Ascending aorta (tissue), 2 donors: Measurements from ENCODE around the gene MAN2A1. TPM values are rescaled to one million over a fixed set of nuclear protein-coding genes. Genes with fewer than 3 reads are reported as not detected.

Experiments
- DNase-seq, 2 donors: peaks; one replicate each; pipeline ENCODE4 v3.0.0-alpha.2; 2019; ENCODE audit warnings: low spot score in 2 of 2
- H3K27ac ChIP-seq, 2 donors: fragments of 200-600 bp; sonication (generic); one replicate each; pipeline ENCODE4 v1.5.1; 2016 to 2017; ENCODE audit warnings: mild to moderate bottlenecking in 1 of 2
- H3K27me3 ChIP-seq: fragments of 200-600 bp; sonication (generic); one replicate; pipeline ENCODE4 v1.5.1; 2017
- H3K36me3 ChIP-seq, 2 donors: fragments of 200-600 bp; sonication (generic); one replicate each; pipeline ENCODE4 v1.5.1; 2016
- H3K4me1 ChIP-seq, 2 donors: fragments of 200-600 bp; sonication (generic); one replicate each; pipeline ENCODE4 v1.5.1; 2016 to 2017; ENCODE audit warnings: mild to moderate bottlenecking in 1 of 2
- H3K4me3 ChIP-seq, 2 donors: fragments of 200-600 bp; sonication (generic); one replicate each; pipeline ENCODE4 v1.5.1; 2016 to 2017; ENCODE audit warnings: mild to moderate bottlenecking in 1 of 2
- H3K9me3 ChIP-seq, 2 donors: fragments of 200-600 bp; sonication (generic); one replicate each; pipeline ENCODE4 v1.5.1; 2016
- CTCF ChIP-seq, 3 experiments: fragments of 200-600 bp in 2 of 3; fragments of 450-650 bp in 1 of 3; sonication (generic) in 2 of 3; IDR thresholded peaks; one replicate each; pipeline ENCODE4 v1.5.1; 2016 to 2019; ENCODE audit warnings: antibody characterized with exemption in 3 of 3, mild to moderate bottlenecking in 1 of 3, moderate library complexity in 1 of 3
- intact Hi-C: fragments of 100-400 bp; cut with DNase I; formaldehyde crosslinking; loops from one replicate; pipeline ENCODE4 v1.15.1; 2023
- total RNA-seq: library from RNA; depleted of rRNA; stranded (reverse); fragments of >200 nt; gene quantifications from one replicate; pipeline ENCODE4 v1.1.0, GENCODE V29; 2016

The MAN2A1 gene
- total RNA-seq, 1 donor from 2014 or later = 37.0 TPM

GRCh38 chr5:109723606-109724005 lies 33.9 kb downstream of the MAN2A1 start:
- no peaks in the 10 kb centered on the region for H3K4me1 ChIP-seq
- H3K27ac ChIP-seq = no peak overlapping the region
- no peak for TF ChIP-seq CTCF (IDR thresholded peaks at IDR 0.05)
- no peaks in the 10 kb centered on the region for H3K27me3 ChIP-seq
- DNase-seq = no peak
- no peaks in the 10 kb centered on the region for H3K9me3 ChIP-seq
- intact Hi-C loops = no loop called here
- peaks cover 0 to under 1% of the 10 kb centered on the region in 2 donors for H3K36me3 ChIP-seq
- no peak overlapping the region for H3K4me3 ChIP-seq

- DNase-seq = no peak
- Histone ChIP-seq H3K27me3 (no peaks in the 10 kb centered on the region), H3K36me3 (no peaks in the 10 kb centered on the region), H3K9me3 (no peaks in the 10 kb centered on the region), H3K4me1 (no peaks in the 10 kb centered on the region), H3K4me3 (no peak overlapping the region), H3K27ac (no peak overlapping the region)
- intact Hi-C loops = no loop called here
- no peak for TF ChIP-seq CTCF (IDR thresholded peaks at IDR 0.05)
Measured at GRCh38 chr5:109725135-109725534, 35.4 kb downstream of the MAN2A1 start.

GRCh38 chr5:109739741-109740728 lies 50.3 kb downstream of the MAN2A1 start:
- no peak for DNase-seq
- intact Hi-C loops = no loop called here
- Histone ChIP-seq H3K9me3 (no peaks in the 10 kb centered on the region), H3K27me3 (no peaks in the 10 kb centered on the region), H3K27ac (peak overlapping the region in 1 of 2 donors; percentile 22), H3K36me3 (no peaks in the 10 kb centered on the region), H3K4me3 (no peak overlapping the region), H3K4me1 (peaks cover 10 to 38% of the 10 kb centered on the region in 2 donors)
- TF ChIP-seq CTCF (IDR thresholded peaks at IDR 0.05) = no peak

GRCh38 chr5:109740966-109741365 lies 51.2 kb downstream of the MAN2A1 start:
- intact Hi-C loops = no loop called here
- no peak overlapping the region for H3K27ac ChIP-seq
- no peak for TF ChIP-seq CTCF (IDR thresholded peaks at IDR 0.05)

GRCh38 chr5:109741390-109741789 lies 51.7 kb downstream of the MAN2A1 start:
- H3K27ac ChIP-seq = no peak overlapping the region
- H3K9me3 ChIP-seq = no peaks in the 10 kb centered on the region
- H3K4me1 ChIP-seq = peaks cover 10 to 38% of the 10 kb centered on the region in 2 donors
- H3K27me3 ChIP-seq = no peaks in the 10 kb centered on the region
- no peak overlapping the region for H3K4me3 ChIP-seq
- no peak for TF ChIP-seq CTCF (IDR thresholded peaks at IDR 0.05)
- DNase-seq = no peak
- H3K36me3 ChIP-seq = no peaks in the 10 kb centered on the region
- intact Hi-C loops = no loop called here

More at GRCh38 chr5:109740966-109741365, 51.2 kb downstream of the MAN2A1 start:
- Histone ChIP-seq H3K27me3 (no peaks in the 10 kb centered on the region), H3K36me3 (no peaks in the 10 kb centered on the region), H3K9me3 (no peaks in the 10 kb centered on the region), H3K4me3 (no peak overlapping the region), H3K4me1 (peaks cover 10 to 38% of the 10 kb centered on the region in 2 donors)
- no peak for DNase-seq
